NCI-H1930 (cell line): ENCODE data around the gene SLC12A8.

Experiments used
- DNase-seq, 2 experiments: peaks; one replicate each; lab custom pipeline; 2025; lab: John Stamatoyannopoulos, UW

The SLC12A8 gene

GRCh38 chr3:125186261-125186787 is 26.2 kb downstream of the SLC12A8 start:
- no peak for DNase-seq

GRCh38 chr3:125185805-125186204 is 26.7 kb downstream of the SLC12A8 start:
- no peak for DNase-seq

DNA sequence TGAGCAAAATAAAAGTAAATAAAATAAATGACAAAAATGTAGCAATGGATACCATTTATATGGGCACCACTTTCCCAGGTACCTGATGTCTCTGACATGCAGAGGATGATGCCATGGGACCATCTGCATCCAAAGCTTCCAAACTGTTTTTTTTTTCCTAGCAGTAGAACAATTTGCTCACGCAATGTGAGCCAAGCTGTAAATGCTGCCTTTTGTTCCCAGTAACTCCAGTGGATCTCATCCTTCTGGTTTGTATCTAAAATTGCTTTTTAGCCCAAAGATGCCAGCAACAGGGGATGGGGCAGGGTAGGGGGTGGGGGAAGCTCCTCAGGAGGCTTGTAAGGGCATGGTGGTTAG is 32.7 kb downstream of the SLC12A8 start:
- DNase-seq = no peak

- no peak for DNase-seq
Measured at GRCh38 chr3:125179143-125179883, 33.2 kb downstream of the SLC12A8 start.

- no peak for DNase-seq
Measured at GRCh38 chr3:125177746-125178145, 34.8 kb downstream of the SLC12A8 start.

DNA sequence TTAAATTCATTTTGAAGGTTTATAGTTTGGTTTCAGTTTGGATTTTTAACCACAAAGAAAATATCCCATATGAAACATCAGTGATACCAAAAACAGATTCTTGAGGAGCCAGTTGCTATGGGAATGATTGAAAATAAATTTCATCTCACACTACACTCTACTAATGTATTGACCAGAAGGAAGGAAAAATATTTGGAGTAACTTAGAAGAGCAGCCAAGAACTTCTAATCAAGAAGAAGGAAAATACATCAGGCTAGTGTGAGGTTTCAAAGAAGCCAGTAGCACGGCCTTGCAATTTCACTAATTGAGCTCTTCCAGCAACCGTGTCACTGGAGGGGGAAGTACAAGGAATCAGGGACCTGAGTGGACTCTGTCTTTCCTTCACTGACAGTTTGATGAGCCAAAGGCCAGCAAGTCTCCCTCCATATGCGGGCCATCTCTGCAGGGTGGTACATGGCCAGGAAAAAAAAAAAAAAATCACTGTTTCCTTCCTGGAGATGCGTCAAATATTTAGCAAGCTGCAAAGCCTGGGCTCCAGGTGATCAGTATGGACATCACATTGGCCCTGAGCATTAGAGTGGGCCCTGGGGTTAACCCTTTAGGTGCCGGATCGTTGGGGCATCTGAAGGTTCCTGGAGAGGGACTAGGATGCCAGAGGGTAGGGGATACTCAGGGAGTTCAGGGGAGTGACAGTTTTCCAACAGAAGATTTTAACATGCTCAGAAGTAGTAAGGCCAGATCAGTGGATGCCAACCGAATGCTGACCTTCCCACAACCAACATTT is 37.1 kb downstream of the SLC12A8 start:
- DNase-seq = no peak

GRCh38 chr3:125172346-125172745 is 40.2 kb downstream of the SLC12A8 start:
- DNase-seq = no peak

- no peak for DNase-seq
Measured at GRCh38 chr3:125168711-125169393, 43.7 kb downstream of the SLC12A8 start.

DNA sequence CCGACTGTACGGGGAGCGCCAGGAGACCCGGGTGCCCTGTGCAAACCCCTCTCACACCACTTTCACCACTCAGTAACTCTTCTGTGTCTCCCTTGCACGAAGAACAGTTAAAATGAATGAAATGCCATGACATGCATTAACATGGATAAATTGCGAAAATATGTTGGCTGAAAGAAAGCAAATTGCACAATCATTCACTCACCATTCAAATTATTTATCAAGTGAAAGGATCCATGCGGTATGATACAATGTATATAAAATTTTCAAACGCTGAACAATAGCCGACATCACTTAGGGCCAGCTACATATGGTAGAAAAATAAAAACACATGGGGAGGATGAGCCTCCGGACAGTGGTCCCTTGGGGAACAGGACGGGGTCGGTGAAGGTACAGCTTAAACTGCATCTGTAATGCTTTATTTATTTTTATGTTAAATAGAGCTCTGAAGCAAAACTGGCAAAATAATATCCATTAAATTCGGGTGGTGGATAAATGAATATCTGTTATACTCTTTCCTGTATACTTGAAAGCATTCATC is 45.9 kb downstream of the SLC12A8 start:
- DNase-seq = no peak

GRCh38 chr3:125165948-125166553 is 46.5 kb downstream of the SLC12A8 start:
- no peak for DNase-seq

- DNase-seq = no peak
Measured at GRCh38 chr3:125165189-125165947, 47.2 kb downstream of the SLC12A8 start.

- no peak for DNase-seq
Measured at GRCh38 chr3:125163739-125164601, 48.6 kb downstream of the SLC12A8 start.

DNA sequence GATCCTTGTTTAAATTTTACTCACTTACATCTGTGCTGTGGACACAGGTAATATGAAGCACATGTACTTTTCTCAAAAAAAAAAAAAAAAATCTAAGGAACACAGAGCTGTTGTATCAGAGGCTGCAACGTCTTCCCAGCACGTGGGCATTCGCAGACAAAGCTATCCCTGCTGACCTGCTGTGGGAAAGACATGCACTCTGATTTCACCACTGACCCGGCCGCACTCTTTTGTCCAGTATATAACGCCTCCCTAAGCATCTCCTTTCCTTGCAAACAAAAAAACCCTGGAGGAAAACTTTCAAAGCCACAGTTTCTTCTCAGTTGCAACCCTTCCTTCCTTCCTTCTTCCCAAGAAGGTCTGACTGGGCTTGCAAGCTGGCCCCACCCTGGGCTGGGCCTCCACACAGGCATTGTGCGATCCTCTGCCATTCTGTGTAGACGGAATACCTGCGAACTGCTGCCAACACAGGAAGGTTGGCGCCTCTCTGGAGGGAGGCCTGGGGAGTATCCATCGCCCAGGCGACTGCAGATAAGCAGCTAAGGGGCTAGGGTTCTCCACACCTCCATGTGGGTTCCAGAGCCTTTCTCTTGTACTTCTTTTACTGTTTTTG is 50.8 kb downstream of the SLC12A8 start:
- no peak for DNase-seq

DNA sequence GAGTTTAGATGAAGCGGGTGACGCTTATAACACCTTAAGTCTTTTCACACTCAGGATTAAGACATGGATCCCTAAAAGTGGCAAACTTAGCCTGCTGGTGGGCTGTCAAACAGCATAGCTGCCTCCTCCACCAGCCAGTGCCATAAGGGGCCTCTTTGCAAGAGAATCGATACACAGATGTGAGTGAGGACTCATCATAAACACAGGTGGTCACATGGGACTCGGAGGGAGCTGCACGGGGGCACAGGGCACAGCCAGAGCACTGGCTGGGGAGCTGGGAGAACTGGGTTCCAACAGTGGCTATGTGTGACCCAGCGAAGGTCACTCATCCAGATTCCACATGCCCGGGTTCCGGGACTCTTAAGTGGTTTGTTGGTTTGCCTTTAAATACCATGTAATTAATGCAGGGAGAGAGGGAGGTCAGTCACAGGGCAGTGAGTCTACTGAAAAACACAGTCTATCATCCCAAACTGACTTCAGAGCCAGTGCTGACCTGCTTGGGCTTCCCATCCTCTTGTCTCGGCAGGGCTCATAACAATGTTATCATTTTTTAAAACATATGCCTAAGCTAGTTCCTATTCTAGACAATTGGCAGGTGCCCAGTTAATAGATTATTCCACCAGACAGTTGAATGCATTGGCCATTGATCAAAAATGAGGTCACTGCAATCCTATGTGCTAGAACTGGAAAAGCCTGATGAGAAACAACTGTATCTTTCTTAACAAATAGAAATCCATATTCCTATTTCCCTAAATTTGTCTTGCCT is 51.8 kb downstream of the SLC12A8 start:
- no peak for DNase-seq

DNA sequence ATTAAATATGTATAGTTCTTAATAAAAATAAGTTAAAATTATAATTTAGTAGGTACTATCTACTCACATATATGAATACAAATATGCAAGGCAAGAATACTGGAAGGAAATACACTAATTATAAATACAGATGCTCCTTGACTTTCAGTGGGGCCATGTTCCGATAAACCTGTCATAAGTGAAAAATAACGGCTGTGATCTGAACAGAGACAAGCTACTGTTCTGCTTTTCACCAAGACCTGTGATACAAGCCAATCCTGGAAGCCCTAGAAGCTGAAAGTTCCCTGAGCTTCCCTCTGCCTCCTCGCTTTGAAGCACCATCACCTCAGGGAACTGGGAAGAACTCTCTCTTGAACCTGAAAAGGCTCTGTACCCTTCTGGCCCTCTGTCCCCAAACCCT is 55.4 kb downstream of the SLC12A8 start:
- DNase-seq = no peak

GRCh38 chr3:125156456-125156855 is 56.1 kb downstream of the SLC12A8 start:
- DNase-seq = no peak

DNA sequence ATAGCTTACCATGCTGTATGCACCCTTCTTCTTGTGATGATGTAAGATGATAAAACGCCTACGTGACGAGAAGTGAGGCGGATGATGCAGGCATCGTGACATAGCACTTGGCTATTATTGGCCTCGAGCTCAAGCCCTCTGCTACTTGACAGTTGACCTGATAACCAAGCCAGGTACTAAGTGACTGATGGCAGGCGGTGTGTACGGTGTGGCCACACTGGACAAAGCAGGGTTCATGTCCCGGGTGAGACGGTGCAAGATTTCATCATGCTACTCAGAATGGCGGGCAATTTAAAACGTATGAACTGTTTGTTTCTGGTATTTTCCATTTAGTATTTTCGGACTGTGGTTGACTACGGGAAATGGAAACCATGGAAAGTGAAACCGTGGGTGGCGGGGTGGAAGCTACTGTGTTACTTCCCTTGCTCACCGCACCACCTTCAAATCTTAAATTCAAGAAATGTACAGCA is 57.7 kb downstream of the SLC12A8 start:
- DNase-seq = no peak

- no peak for DNase-seq
Measured at GRCh38 chr3:125154110-125154509, 58.4 kb downstream of the SLC12A8 start.

GRCh38 chr3:125152951-125153350 is 59.6 kb downstream of the SLC12A8 start:
- DNase-seq = no peak
